ENCODE data around the gene SURF4.

Gene SURF4

GRCh38 chr9:133334161-133334560 lies 41.7 kb downstream of the SURF4 start:
- TF ChIP-seq CTCF (IDR thresholded peaks at IDR 0.05; ENCODE audit: insufficient read depth, low read length) = no peak
- peak; percentile 5; the same call in 1 of the 2 replicates for TF ChIP-seq SPI1 (IDR thresholded peaks at IDR 0.05; ENCODE audit: borderline replicate concordance, low read depth)
- TF ChIP-seq GABPA (IDR thresholded peaks at IDR 0.05; ENCODE audit: low read depth) = no peak
- TF ChIP-seq, protein P1, sequence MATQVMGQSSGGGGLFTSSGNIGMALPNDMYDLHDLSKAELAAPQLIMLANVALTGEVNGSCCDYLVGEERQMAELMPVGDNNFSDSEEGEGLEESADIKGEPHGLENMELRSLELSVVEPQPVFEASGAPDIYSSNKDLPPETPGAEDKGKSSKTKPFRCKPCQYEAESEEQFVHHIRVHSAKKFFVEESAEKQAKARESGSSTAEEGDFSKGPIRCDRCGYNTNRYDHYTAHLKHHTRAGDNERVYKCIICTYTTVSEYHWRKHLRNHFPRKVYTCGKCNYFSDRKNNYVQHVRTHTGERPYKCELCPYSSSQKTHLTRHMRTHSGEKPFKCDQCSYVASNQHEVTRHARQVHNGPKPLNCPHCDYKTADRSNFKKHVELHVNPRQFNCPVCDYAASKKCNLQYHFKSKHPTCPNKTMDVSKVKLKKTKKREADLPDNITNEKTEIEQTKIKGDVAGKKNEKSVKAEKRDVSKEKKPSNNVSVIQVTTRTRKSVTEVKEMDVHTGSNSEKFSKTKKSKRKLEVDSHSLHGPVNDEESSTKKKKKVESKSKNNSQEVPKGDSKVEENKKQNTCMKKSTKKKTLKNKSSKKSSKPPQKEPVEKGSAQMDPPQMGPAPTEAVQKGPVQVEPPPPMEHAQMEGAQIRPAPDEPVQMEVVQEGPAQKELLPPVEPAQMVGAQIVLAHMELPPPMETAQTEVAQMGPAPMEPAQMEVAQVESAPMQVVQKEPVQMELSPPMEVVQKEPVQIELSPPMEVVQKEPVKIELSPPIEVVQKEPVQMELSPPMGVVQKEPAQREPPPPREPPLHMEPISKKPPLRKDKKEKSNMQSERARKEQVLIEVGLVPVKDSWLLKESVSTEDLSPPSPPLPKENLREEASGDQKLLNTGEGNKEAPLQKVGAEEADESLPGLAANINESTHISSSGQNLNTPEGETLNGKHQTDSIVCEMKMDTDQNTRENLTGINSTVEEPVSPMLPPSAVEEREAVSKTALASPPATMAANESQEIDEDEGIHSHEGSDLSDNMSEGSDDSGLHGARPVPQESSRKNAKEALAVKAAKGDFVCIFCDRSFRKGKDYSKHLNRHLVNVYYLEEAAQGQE (IDR thresholded peaks at IDR 0.05; ENCODE audit: insufficient replicate concordance, low read depth) = no peak
- no peak for TF ChIP-seq POLR2AphosphoS5 (IDR thresholded peaks at IDR 0.05; ENCODE audit: low read depth)
- 0 out of 2 replicates have a peak overlapping the region, but pooled peaks have one; percentile 1 for H3K4me3 ChIP-seq (replicated peaks; ENCODE audit: insufficient read depth, low read length)
- peak; percentile 64 to 74 for DNase-seq (ENCODE audit: low read depth in 1 of 2, low spot score in 1 of 2)

GRCh38 chr9:133333566-133333965 lies 42.3 kb downstream of the SURF4 start:
- no peak overlapping the region for H3K4me3 ChIP-seq (replicated peaks; ENCODE audit: insufficient read depth, low read length)
- TF ChIP-seq CTCF (IDR thresholded peaks at IDR 0.05; ENCODE audit: insufficient read depth, low read length) (no peak), POLR2AphosphoS5 (IDR thresholded peaks at IDR 0.05; ENCODE audit: low read depth) (no peak), SPI1 (IDR thresholded peaks at IDR 0.05; ENCODE audit: borderline replicate concordance, low read depth) (no peak), GABPA (IDR thresholded peaks at IDR 0.05; ENCODE audit: low read depth) (no peak)
- TF ChIP-seq, protein P1 (IDR thresholded peaks at IDR 0.05; ENCODE audit: insufficient replicate concordance, low read depth) = no peak
- no peak overlapping the region for H3K27ac ChIP-seq (replicated peaks)
- DNase-seq (ENCODE audit: low read depth in 1 of 2, low spot score in 1 of 2) = no peak
- no peaks in the 10 kb centered on the region for H3K27me3 ChIP-seq (ENCODE audit: insufficient read depth, poor library complexity, severe bottlenecking)

More at GRCh38 chr9:133334161-133334560, 41.7 kb downstream of the SURF4 start:
- H3K27ac ChIP-seq (replicated peaks) = no peak overlapping the region
- H3K27me3 ChIP-seq (ENCODE audit: insufficient read depth, poor library complexity, severe bottlenecking) = no peaks in the 10 kb centered on the region

- no peak overlapping the region for H3K27ac ChIP-seq (replicated peaks)
- no peaks in the 10 kb centered on the region for H3K27me3 ChIP-seq (ENCODE audit: insufficient read depth, poor library complexity, severe bottlenecking)
- no peak for DNase-seq (ENCODE audit: low read depth in 1 of 2, low spot score in 1 of 2)
- no peak overlapping the region for H3K4me3 ChIP-seq (replicated peaks; ENCODE audit: insufficient read depth, low read length)
- TF ChIP-seq POLR2AphosphoS5 (IDR thresholded peaks at IDR 0.05; ENCODE audit: low read depth) (no peak), CTCF (IDR thresholded peaks at IDR 0.05; ENCODE audit: insufficient read depth, low read length) (no peak), GABPA (IDR thresholded peaks at IDR 0.05; ENCODE audit: low read depth) (no peak), SPI1 (IDR thresholded peaks at IDR 0.05; ENCODE audit: borderline replicate concordance, low read depth) (no peak)
- TF ChIP-seq, protein P1 (IDR thresholded peaks at IDR 0.05; ENCODE audit: insufficient replicate concordance, low read depth) = no peak
These were observed 42.8 kb downstream of the SURF4 start for GRCh38 chr9:133333011-133333410.

Measured in HL-60 (cell line).